GM23338 (cell line): ENCODE results near the gene MXRA8. TPM values are rescaled to one million over a fixed set of nuclear protein-coding genes. Genes with fewer than 3 reads are reported as not detected.

Experiments
- ATAC-seq: fragments of 200-7000 bp; cut with Tn5 transposase; 3 replicates; pipeline ENCODE4 v1.9.1; 2020
- DNase-seq: peaks from one replicate; pipeline ENCODE4 v3.0.0-alpha.2; 2015; ENCODE audit warnings: low spot score
- H2AFZ ChIP-seq: fragments of 200-600 bp; sonication (generic); 2 replicates; pipeline ENCODE4 v1.8.0; 2016; ENCODE audit warnings: antibody characterized with exemption, mild to moderate bottlenecking, moderate library complexity
- H3F3A ChIP-seq: fragments of 200-600 bp; sonication (generic); replicated peaks from 2 replicates; pipeline ENCODE4 v1.8.0; 2017; ENCODE audit warnings: antibody characterized with exemption, mixed run types, low read depth
- H3K27ac ChIP-seq: fragments of 200-600 bp; sonication (generic); 2 replicates; pipeline ENCODE4 v1.6.1; 2016; ENCODE audit warnings: low read depth
- H3K27me3 ChIP-seq: fragments of 200-600 bp; sonication (generic); 2 replicates; pipeline ENCODE4 v1.8.0; 2016; ENCODE audit warnings: mild to moderate bottlenecking, mixed run types, moderate library complexity; ENCODE audit not compliant: insufficient read depth
- H3K36me3 ChIP-seq: fragments of 200-600 bp; sonication (generic); 2 replicates; pipeline ENCODE4 v1.8.0; 2016; ENCODE audit warnings: mild to moderate bottlenecking; ENCODE audit not compliant: insufficient read depth
- H3K4me1 ChIP-seq: fragments of 200-600 bp; sonication (generic); 2 replicates; pipeline ENCODE4 v1.8.0; 2016; ENCODE audit warnings: mild to moderate bottlenecking, moderate library complexity; ENCODE audit not compliant: insufficient read depth
- H3K4me2 ChIP-seq: fragments of 200-600 bp; sonication (generic); 2 replicates; pipeline ENCODE4 v1.7.1; 2017; ENCODE audit warnings: mixed run types
- H3K4me3 ChIP-seq: fragments of 200-600 bp; sonication (generic); 2 replicates; pipeline ENCODE4 v1.6.1; 2016; ENCODE audit warnings: mixed run types
- H3K79me2 ChIP-seq: fragments of 200-600 bp; sonication (generic); replicated peaks from 2 replicates; pipeline ENCODE4 v1.8.0; 2017; ENCODE audit warnings: mild to moderate bottlenecking; ENCODE audit not compliant: insufficient read depth
- H3K9me2 ChIP-seq: fragments of 200-600 bp; sonication (generic); 2 replicates; pipeline ENCODE4 v1.8.0; 2017; ENCODE audit not compliant: insufficient read depth
- H4K20me1 ChIP-seq: fragments of 200-600 bp; sonication (generic); replicated peaks from 2 replicates; pipeline ENCODE4 v1.8.0; 2017; ENCODE audit warnings: mild to moderate bottlenecking; ENCODE audit not compliant: insufficient read depth
- H3K27ac Mint-ChIP-seq: 2 replicates; pipeline ENCODE4 v1.8.0; 2020; ENCODE audit warnings: inconsistent platforms, mild to moderate bottlenecking, moderate library complexity, mixed read lengths
- H3K27me3 Mint-ChIP-seq: 3 replicates; pipeline ENCODE4 v1.8.0; 2022; ENCODE audit warnings: low read depth, mild to moderate bottlenecking, moderate library complexity, mixed read lengths, inconsistent platforms; ENCODE audit not compliant: insufficient read depth, poor library complexity
- H3K36me3 Mint-ChIP-seq: 3 replicates; pipeline ENCODE4 v1.8.0; 2021; ENCODE audit warnings: low read depth, mild to moderate bottlenecking, inconsistent platforms, moderate library complexity, mixed read lengths
- H3K4me1 Mint-ChIP-seq: 3 replicates; pipeline ENCODE4 v1.8.0; 2020; ENCODE audit warnings: mild to moderate bottlenecking, inconsistent platforms, mixed read lengths
- H3K4me3 Mint-ChIP-seq: 3 replicates; pipeline ENCODE4 v1.8.0; 2021; ENCODE audit warnings: moderate library complexity, mild to moderate bottlenecking, inconsistent platforms, mixed read lengths
- H3K9me3 Mint-ChIP-seq: 3 replicates; pipeline ENCODE4 v1.8.0; 2020; ENCODE audit warnings: moderate library complexity, mild to moderate bottlenecking, inconsistent platforms, mixed read lengths
- CREB1 ChIP-seq: fragments of 250-450 bp; sonication (Bioruptor Pico); IDR thresholded peaks from 2 replicates; pipeline ENCODE4 v1.5.0; 2020; ENCODE audit warnings: low read depth, mild to moderate bottlenecking, moderate library complexity
- EZH2phosphoT487 ChIP-seq: fragments of 200-600 bp; sonication (generic); IDR thresholded peaks from one replicate; pipeline ENCODE4 v1.8.1; 2018; ENCODE audit warnings: antibody characterized with exemption; ENCODE audit not compliant: unreplicated experiment
- JUNB ChIP-seq: IDR thresholded peaks from one replicate; pipeline ENCODE4 v1.6.1; 2016; ENCODE audit warnings: antibody characterized with exemption; ENCODE audit not compliant: unreplicated experiment
- STAT1 ChIP-seq: IDR thresholded peaks from one replicate; pipeline ENCODE4 v1.6.1; 2016; ENCODE audit warnings: antibody characterized with exemption; ENCODE audit not compliant: unreplicated experiment
- ZNF114 ChIP-seq: fragments of 250-450 bp; sonication (Bioruptor Pico); IDR thresholded peaks from 2 replicates; pipeline ENCODE4 v1.5.0; 2020; ENCODE audit warnings: mild to moderate bottlenecking, moderate library complexity
- ZNF331 ChIP-seq: fragments of 250-450 bp; sonication (Bioruptor Pico); IDR thresholded peaks from 2 replicates; pipeline ENCODE4 v1.5.0; 2020; ENCODE audit warnings: low read depth, mild to moderate bottlenecking, moderate library complexity
- polyA plus RNA-seq: library from polyadenylated mRNA; unstranded; fragments of >200 nt; fragmentation: Nextera tagmentation; extraction: Ambion mirVana; gene quantifications from 2 replicates; pipeline ENCODE4 v1.2.1, GENCODE V29; 2016
- total RNA-seq: library from RNA; depleted of rRNA; stranded (reverse); fragments of >200 nt; shearing (Covaris generic); gene quantifications from 2 replicates; pipeline ENCODE4 v1.2.3, GENCODE V29; 2014
- TF ChIP-seq, protein P1 (sequence below): IDR thresholded peaks from one replicate; pipeline ENCODE4 v1.6.1; 2018; ENCODE audit warnings: antibody characterized with exemption; ENCODE audit not compliant: unreplicated experiment
- TF ChIP-seq, protein P2 (sequence below): IDR thresholded peaks from 2 replicates; pipeline ENCODE4 v1.6.1; 2016; ENCODE audit warnings: antibody characterized with exemption
- TF ChIP-seq, protein P3 (sequence below), 2 experiments: fragments of 200-600 bp in 1 of 2; sonication (generic) in 1 of 2; conservative IDR thresholded peaks; 2 replicates each; pipeline versions ENCODE4 v1.5.1 to v1.6.1; 2016 to 2017; ENCODE audit warnings: antibody characterized with exemption in 2 of 2, low read depth in 2 of 2, mild to moderate bottlenecking in 2 of 2, moderate library complexity in 1 of 2

The MXRA8 gene
- total and polyA plus RNA-seq, 2 experiments from 2014 or later = 9.1 to 17.2 TPM

DNA sequence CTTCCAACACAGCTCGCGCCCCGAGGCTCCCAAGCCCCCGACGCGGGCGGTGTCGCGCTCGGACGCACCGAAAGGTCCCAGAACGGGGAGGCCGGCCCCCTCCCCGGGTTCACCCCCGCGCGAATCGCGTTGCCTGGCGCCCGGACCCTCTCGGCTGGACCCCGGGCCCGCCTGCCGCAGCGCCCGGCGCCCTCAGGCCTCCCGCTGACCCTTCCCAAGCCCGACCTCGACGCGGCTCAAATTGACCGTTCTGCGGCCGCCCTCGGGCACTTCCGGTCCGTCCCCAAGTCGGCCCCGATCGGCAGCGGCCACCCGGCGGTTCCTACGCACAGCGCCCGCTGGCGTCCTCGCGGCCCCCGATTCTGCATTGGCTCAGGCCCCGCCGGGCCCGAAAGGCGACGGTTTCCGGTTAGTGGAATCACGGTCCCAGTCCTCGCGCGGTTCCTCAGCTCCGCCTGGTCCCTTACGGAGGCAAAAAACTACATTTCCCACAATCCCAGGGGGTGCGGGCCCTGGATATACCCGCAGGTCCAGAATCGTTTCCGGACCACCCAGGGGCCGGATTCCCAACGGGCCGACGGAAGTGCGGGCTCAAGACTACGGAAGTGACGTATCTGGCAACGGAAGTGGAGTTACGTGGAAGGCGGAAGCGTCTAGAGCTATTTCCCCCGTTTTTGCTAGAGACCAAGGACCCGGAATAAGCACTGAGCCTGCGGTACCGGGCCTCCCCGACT lies 16.7 kb upstream of the MXRA8 start, which contains the start of gene AURKAIP1 (continued):
- TF ChIP-seq, protein P1, sequence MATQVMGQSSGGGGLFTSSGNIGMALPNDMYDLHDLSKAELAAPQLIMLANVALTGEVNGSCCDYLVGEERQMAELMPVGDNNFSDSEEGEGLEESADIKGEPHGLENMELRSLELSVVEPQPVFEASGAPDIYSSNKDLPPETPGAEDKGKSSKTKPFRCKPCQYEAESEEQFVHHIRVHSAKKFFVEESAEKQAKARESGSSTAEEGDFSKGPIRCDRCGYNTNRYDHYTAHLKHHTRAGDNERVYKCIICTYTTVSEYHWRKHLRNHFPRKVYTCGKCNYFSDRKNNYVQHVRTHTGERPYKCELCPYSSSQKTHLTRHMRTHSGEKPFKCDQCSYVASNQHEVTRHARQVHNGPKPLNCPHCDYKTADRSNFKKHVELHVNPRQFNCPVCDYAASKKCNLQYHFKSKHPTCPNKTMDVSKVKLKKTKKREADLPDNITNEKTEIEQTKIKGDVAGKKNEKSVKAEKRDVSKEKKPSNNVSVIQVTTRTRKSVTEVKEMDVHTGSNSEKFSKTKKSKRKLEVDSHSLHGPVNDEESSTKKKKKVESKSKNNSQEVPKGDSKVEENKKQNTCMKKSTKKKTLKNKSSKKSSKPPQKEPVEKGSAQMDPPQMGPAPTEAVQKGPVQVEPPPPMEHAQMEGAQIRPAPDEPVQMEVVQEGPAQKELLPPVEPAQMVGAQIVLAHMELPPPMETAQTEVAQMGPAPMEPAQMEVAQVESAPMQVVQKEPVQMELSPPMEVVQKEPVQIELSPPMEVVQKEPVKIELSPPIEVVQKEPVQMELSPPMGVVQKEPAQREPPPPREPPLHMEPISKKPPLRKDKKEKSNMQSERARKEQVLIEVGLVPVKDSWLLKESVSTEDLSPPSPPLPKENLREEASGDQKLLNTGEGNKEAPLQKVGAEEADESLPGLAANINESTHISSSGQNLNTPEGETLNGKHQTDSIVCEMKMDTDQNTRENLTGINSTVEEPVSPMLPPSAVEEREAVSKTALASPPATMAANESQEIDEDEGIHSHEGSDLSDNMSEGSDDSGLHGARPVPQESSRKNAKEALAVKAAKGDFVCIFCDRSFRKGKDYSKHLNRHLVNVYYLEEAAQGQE = no peak
- peak; percentile 42 for TF ChIP-seq ZNF331 (CRISPR knock-in tag)
- TF ChIP-seq CREB1 (CRISPR knock-in tag) = peak; percentile 93
- TF ChIP-seq, protein P2, sequence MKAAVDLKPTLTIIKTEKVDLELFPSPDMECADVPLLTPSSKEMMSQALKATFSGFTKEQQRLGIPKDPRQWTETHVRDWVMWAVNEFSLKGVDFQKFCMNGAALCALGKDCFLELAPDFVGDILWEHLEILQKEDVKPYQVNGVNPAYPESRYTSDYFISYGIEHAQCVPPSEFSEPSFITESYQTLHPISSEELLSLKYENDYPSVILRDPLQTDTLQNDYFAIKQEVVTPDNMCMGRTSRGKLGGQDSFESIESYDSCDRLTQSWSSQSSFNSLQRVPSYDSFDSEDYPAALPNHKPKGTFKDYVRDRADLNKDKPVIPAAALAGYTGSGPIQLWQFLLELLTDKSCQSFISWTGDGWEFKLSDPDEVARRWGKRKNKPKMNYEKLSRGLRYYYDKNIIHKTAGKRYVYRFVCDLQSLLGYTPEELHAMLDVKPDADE = peak; percentile 96
- TF ChIP-seq ZNF114 (CRISPR knock-in tag) = peak; percentile 82; the same call in 1 of the 2 replicates

DNA sequence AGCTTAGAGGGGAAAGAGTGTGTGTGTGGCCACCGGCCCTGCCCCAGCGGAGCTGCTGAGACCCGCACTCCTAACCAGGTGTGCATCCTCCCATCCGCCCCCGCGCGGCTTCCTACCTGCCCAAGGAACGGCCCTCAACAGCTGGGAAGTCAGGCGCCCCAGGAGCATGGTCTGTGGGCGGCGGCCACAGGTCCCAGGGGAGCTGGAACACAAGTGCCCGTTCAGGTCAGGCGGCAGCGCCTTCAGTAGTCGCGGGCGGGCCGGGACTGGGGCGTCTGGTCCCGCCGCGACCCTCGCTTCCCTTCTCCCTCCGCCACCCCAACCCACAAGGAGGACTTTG lies 16.2 kb upstream of the MXRA8 start:
- Mint-ChIP-seq H3K4me1 (peaks cover 7% of the 10 kb centered on the region), H3K4me3 (peak overlapping the region; percentile 90), H3K9me3 (no peaks in the 10 kb centered on the region; the same call in 2 of the 3 replicates), H3K27me3 (peaks cover 5% of the 10 kb centered on the region), H3K36me3 (peaks cover 9% of the 10 kb centered on the region; the same call in 2 of the 3 replicates), H3K27ac (peak overlapping the region; percentile 62)
- Histone ChIP-seq H3F3A (peaks cover 19% of the 10 kb centered on the region), H3K4me3 (peak overlapping the region; percentile 96), H3K4me1 (peaks cover 9% of the 10 kb centered on the region), H2AFZ (no peak overlapping the region), H3K79me2 (peaks cover 21% of the 10 kb centered on the region), H3K27me3 (no peaks in the 10 kb centered on the region), H3K4me2 (peak overlapping the region; percentile 88), H3K9me2 (no peaks in the 10 kb centered on the region), H4K20me1 (peaks cover 12% of the 10 kb centered on the region), H3K27ac (peak overlapping the region; percentile 70; the same call in 1 of the 2 replicates), H3K36me3 (no peaks in the 10 kb centered on the region)
- peak; percentile 40 for DNase-seq
- no peak for TF ChIP-seq ZNF331 (CRISPR knock-in tag)
- no peak; the same call in 2 of the 3 replicates for ATAC-seq

DNA sequence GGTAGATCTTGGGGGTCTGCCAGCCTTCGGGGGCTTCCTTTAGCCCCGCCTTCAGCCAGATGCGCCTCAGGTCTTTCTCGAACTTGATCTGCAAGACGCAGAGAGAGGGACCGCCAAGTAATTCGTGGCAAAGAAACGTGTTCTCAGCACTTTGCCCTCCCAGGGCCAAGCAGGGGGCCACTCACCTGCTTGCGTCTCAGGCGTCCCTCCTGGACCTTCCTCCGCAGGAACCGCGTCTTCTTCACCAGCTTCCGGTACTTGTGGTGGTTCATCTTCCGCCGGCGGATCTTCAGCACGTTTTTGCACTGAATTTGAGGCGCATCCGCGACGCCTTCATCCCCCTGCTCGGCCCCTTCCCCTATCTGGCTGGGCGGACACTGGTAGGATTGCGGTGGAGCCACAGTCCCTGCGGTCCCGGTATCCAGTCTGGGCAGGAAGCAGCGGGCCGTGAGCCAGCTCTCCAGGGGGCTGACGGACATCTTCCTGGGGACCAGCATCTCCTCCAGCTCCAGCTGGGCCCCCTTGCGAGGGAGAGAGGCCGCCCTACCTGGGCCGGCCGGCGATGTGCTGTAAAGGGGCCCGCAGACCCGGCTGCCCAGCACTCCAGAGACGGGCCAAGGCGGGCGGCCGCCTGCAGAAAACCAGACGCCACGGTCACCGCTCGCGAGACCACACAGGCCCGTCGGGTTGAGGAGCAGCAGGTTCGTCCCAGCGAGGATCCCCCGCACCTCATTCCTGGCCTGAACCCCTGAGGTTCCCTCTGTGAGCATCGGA lies 15.6 kb upstream of the MXRA8 start:
- Histone ChIP-seq H3K4me3 (peak overlapping the region; percentile 96), H3K27me3 (no peaks in the 10 kb centered on the region), H3K9me2 (no peaks in the 10 kb centered on the region), H3K79me2 (peaks cover 21% of the 10 kb centered on the region), H4K20me1 (peaks cover 12% of the 10 kb centered on the region), H3K27ac (no peak overlapping the region), H3K4me2 (peak overlapping the region; percentile 88), H3K4me1 (peaks cover 9% of the 10 kb centered on the region), H3F3A (peaks cover 19% of the 10 kb centered on the region), H3K36me3 (no peaks in the 10 kb centered on the region), H2AFZ (no peak overlapping the region)
- Mint-ChIP-seq H3K4me1 (peaks cover 7% of the 10 kb centered on the region), H3K36me3 (peaks cover 9% of the 10 kb centered on the region; the same call in 2 of the 3 replicates), H3K27me3 (peaks cover 6% of the 10 kb centered on the region), H3K9me3 (no peaks in the 10 kb centered on the region; the same call in 2 of the 3 replicates), H3K27ac (peak overlapping the region; percentile 62), H3K4me3 (peak overlapping the region; percentile 90)
- DNase-seq = no peak
- ATAC-seq = no peak
- no peak for TF ChIP-seq JUNB
- TF ChIP-seq EZH2phosphoT487 = no peak
- TF ChIP-seq, protein P1 = no peak
- TF ChIP-seq STAT1 = no peak
- no peak for TF ChIP-seq ZNF114 (CRISPR knock-in tag)
- no peak for TF ChIP-seq ZNF331 (CRISPR knock-in tag)
- TF ChIP-seq, protein P3, sequence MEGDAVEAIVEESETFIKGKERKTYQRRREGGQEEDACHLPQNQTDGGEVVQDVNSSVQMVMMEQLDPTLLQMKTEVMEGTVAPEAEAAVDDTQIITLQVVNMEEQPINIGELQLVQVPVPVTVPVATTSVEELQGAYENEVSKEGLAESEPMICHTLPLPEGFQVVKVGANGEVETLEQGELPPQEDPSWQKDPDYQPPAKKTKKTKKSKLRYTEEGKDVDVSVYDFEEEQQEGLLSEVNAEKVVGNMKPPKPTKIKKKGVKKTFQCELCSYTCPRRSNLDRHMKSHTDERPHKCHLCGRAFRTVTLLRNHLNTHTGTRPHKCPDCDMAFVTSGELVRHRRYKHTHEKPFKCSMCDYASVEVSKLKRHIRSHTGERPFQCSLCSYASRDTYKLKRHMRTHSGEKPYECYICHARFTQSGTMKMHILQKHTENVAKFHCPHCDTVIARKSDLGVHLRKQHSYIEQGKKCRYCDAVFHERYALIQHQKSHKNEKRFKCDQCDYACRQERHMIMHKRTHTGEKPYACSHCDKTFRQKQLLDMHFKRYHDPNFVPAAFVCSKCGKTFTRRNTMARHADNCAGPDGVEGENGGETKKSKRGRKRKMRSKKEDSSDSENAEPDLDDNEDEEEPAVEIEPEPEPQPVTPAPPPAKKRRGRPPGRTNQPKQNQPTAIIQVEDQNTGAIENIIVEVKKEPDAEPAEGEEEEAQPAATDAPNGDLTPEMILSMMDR (conservative IDR thresholded peaks at IDR 0.05; ENCODE audit: low read depth in 2 of 2) = no peak
